IMR-90 (cell line): ENCODE data around the gene XPO4.

Source experiments
- MAZ ChIP-seq: IDR thresholded peaks from 2 replicates; pipeline ENCODE4 v1.6.1; 2012; ENCODE audit warnings: low read depth, mild to moderate bottlenecking, low read length, improper control_type of control experiment, moderate library complexity, borderline replicate concordance
- SMC3 ChIP-seq: fragments of 150-350 bp; IDR thresholded peaks from 2 replicates; pipeline ENCODE4 v1.6.1; 2016; ENCODE audit warnings: low read depth, mild to moderate bottlenecking, antibody characterized with exemption, low read length, moderate library complexity
- TF ChIP-seq, protein P1 (sequence below): conservative IDR thresholded peaks from 2 replicates; pipeline ENCODE4 v1.5.1; 2012; ENCODE audit warnings: mild to moderate bottlenecking, low read depth, low read length, improper control_type of control experiment

DNA sequence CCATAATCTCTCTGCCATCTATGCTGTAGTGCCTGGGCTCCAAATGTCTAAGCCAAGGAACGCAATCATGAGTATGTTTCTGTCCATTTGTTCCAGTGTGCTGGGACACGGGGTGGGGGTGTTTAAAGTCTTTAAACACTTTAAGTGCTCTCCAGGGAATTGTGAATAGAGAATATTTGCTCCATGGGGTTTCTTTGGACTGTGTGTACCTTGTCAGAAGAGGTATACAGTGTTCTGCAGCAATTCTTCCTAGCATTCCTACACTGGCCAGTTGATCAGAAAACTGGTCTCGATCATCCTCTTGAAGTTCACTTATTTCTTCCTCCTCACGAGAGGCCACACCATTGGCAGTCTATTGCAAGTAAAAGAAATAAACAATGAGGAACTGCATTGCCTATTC lies 93.7 kb downstream of the XPO4 start:
- TF ChIP-seq SMC3 (no peak), MAZ (no peak)
- TF ChIP-seq, protein P1, sequence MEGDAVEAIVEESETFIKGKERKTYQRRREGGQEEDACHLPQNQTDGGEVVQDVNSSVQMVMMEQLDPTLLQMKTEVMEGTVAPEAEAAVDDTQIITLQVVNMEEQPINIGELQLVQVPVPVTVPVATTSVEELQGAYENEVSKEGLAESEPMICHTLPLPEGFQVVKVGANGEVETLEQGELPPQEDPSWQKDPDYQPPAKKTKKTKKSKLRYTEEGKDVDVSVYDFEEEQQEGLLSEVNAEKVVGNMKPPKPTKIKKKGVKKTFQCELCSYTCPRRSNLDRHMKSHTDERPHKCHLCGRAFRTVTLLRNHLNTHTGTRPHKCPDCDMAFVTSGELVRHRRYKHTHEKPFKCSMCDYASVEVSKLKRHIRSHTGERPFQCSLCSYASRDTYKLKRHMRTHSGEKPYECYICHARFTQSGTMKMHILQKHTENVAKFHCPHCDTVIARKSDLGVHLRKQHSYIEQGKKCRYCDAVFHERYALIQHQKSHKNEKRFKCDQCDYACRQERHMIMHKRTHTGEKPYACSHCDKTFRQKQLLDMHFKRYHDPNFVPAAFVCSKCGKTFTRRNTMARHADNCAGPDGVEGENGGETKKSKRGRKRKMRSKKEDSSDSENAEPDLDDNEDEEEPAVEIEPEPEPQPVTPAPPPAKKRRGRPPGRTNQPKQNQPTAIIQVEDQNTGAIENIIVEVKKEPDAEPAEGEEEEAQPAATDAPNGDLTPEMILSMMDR, result no peak
